K562 (cell line): ENCODE measurements around the gene PTK7. TPM values are rescaled to one million over a fixed set of nuclear protein-coding genes. Genes with fewer than 3 reads are reported as not detected.

Experiments
- ATF1 ChIP-seq, 2 experiments: fragments of 450-650 bp in 1 of 2; IDR thresholded peaks; 2 replicates each; pipeline ENCODE4 v1.6.1; 2016; ENCODE audit warnings: missing compliant biosample characterization in 1 of 2, missing genetic modification characterization in 1 of 2
- BCOR ChIP-seq: fragments of 450-650 bp; IDR thresholded peaks from 2 replicates; pipeline ENCODE4 v1.6.1; 2016
- CHD1 ChIP-seq: fragments of 200-600 bp; sonication (generic); IDR thresholded peaks from one replicate; pipeline ENCODE4 v1.6.1; 2012; ENCODE audit warnings: mild to moderate bottlenecking, moderate library complexity, low read length, inconsistent platforms
- ILK ChIP-seq: fragments of 450-650 bp; IDR thresholded peaks from 2 replicates; pipeline ENCODE4 v1.6.1; 2016; ENCODE audit warnings: missing genetic modification characterization, low read depth, mild to moderate bottlenecking, missing compliant biosample characterization, moderate library complexity, borderline replicate concordance
- L3MBTL2 ChIP-seq: fragments of 450-650 bp; IDR thresholded peaks from 2 replicates; pipeline ENCODE4 v1.6.1; 2016; ENCODE audit warnings: mild to moderate bottlenecking, moderate library complexity
- MCM7 ChIP-seq, 2 experiments: fragments of 450-650 bp; IDR thresholded peaks; 2 replicates each; pipeline ENCODE4 v1.6.1; 2016 to 2018
- NFYB ChIP-seq: IDR thresholded peaks from 2 replicates; pipeline ENCODE4 v1.6.1; 2011; ENCODE audit warnings: mild to moderate bottlenecking, moderate library complexity; ENCODE audit not compliant: insufficient read length; ENCODE audit errors: extremely low read depth
- NR2C2 ChIP-seq, 2 experiments: fragments of 200-800 bp in 1 of 2; sonication (Bioruptor generic) in 1 of 2; sonication (generic) in 1 of 2; formaldehyde crosslinking in 1 of 2; IDR thresholded peaks; 2 replicates each; pipeline versions ENCODE4 v1.6.1 to v1.8.0; 2016 to 2022; ENCODE audit warnings: mild to moderate bottlenecking in 1 of 2, missing compliant biosample characterization in 1 of 2, missing genetic modification characterization in 1 of 2, missing genetic modification reagents in 1 of 2
- RFX7 ChIP-seq: fragments of 250-450 bp; sonication (Bioruptor Pico); IDR thresholded peaks from 2 replicates; pipeline ENCODE4 v1.5.1; 2021; ENCODE audit warnings: mild to moderate bottlenecking
- SMAD2 ChIP-seq: fragments of 150-350 bp; IDR thresholded peaks from 2 replicates; pipeline ENCODE4 v1.6.1; 2014; ENCODE audit warnings: low read depth, mild to moderate bottlenecking, low read length
- SNIP1 ChIP-seq: fragments of 450-650 bp; IDR thresholded peaks from 2 replicates; pipeline ENCODE4 v1.7.1; 2017; ENCODE audit warnings: low read depth, mild to moderate bottlenecking
- SRSF3 ChIP-seq: fragments of 200-400 bp; formaldehyde crosslinking; IDR thresholded peaks from 2 replicates; pipeline ENCODE4 v1.6.1; 2016; ENCODE audit warnings: mild to moderate bottlenecking, low read length, moderate library complexity; ENCODE audit not compliant: insufficient read depth
- SRSF9 ChIP-seq: fragments of 200-400 bp; formaldehyde crosslinking; IDR thresholded peaks from 2 replicates; pipeline ENCODE4 v1.6.1; 2017; ENCODE audit warnings: low read depth, low read length, borderline replicate concordance
- XRCC3 ChIP-seq: fragments of 450-650 bp; IDR thresholded peaks from 2 replicates; pipeline ENCODE4 v1.6.1; 2017; ENCODE audit warnings: mild to moderate bottlenecking, moderate library complexity
- ZC3H4 ChIP-seq: sonication (generic); formaldehyde crosslinking; IDR thresholded peaks from 2 replicates; pipeline ENCODE4 v1.9.0; 2021; ENCODE audit warnings: missing genetic modification reagents, borderline replicate concordance
- ZFP1 ChIP-seq: fragments of 450-650 bp; formaldehyde crosslinking; IDR thresholded peaks from 2 replicates; pipeline ENCODE4 v1.4.0; 2020; ENCODE audit warnings: mild to moderate bottlenecking, mixed read lengths
- ZNF12 ChIP-seq: sonication (generic); formaldehyde crosslinking; IDR thresholded peaks from 2 replicates; pipeline ENCODE4 v1.4.0; 2020; ENCODE audit warnings: mild to moderate bottlenecking, missing genetic modification reagents
- ZNF143 ChIP-seq: sonication (generic); formaldehyde crosslinking; IDR thresholded peaks from 2 replicates; pipeline ENCODE4 v1.9.0; 2022; ENCODE audit warnings: mild to moderate bottlenecking, missing genetic modification reagents
- ZNF41 ChIP-seq: fragments of 250-450 bp; sonication (Bioruptor Pico); conservative IDR thresholded peaks from 2 replicates; pipeline ENCODE4 v1.4.0; 2020; ENCODE audit warnings: mild to moderate bottlenecking
- ZNF699 ChIP-seq: fragments of 250-450 bp; sonication (Bioruptor Pico); IDR thresholded peaks from 2 replicates; pipeline ENCODE4 v1.8.0; 2021; ENCODE audit warnings: mild to moderate bottlenecking, moderate library complexity; ENCODE audit not compliant: insufficient replicate concordance
- ZNF830 ChIP-seq: fragments of 250-450 bp; sonication (Bioruptor Pico); IDR thresholded peaks from 2 replicates; pipeline ENCODE4 v1.5.0; 2021; ENCODE audit warnings: mild to moderate bottlenecking
- polyA plus RNA-seq, 8 experiments: library from polyadenylated mRNA; depleted of rRNA in 4 of 8; stranded (reverse) in 5 of 8; unstranded in 3 of 8; fragments of >200 nt; fragmentation: Nextera tagmentation in 2 of 8; fragmentation: Illumina TruSeq in 1 of 8; extraction: Ambion mirVana in 2 of 8; extraction: Trizol in 1 of 8; gene quantifications; 2 replicates each; pipeline versions ENCODE4 v1.2.1 to v1.2.3, GENCODE V29; 2011 to 2014; ENCODE audit warnings: inconsistent platforms in 1 of 8, missing spikeins in 1 of 8
- total RNA-seq, 7 experiments: library from RNA; depleted of rRNA in 6 of 7; stranded (reverse); fragments of >200 nt in 6 of 7; fragmentation: Illumina TruSeq in 2 of 7; extraction: Trizol in 2 of 7; gene quantifications; 2 replicates each; pipeline versions ENCODE4 v1.2.1 to v1.2.3, GENCODE V29; 2011 to 2021; ENCODE audit warnings: low replicate concordance in 1 of 7
- TF ChIP-seq, protein P1 (sequence below): fragments of 450-650 bp; conservative IDR thresholded peaks from 2 replicates; pipeline ENCODE4 v1.6.1; 2016; ENCODE audit warnings: missing genetic modification characterization, low read depth, mild to moderate bottlenecking, missing compliant biosample characterization, moderate library complexity
- TF ChIP-seq, protein P2 (sequence below): fragments of 450-650 bp; formaldehyde crosslinking; IDR thresholded peaks from 2 replicates; pipeline ENCODE4 v1.4.0; 2020; ENCODE audit warnings: mild to moderate bottlenecking, mixed read lengths
- TF ChIP-seq, protein P3 (sequence below), 2 experiments: IDR thresholded peaks; 2 replicates each; pipeline ENCODE4 v1.6.1; 2012; ENCODE audit warnings: improper control_type of control experiment in 2 of 2, low read depth in 2 of 2, low read length in 2 of 2, borderline replicate concordance in 1 of 2

PTK7 gene
- total and polyA plus RNA-seq, 9 of the 15 experiments (the other 6 are each of a cell fraction or from before 2014, with no cell fraction given) = 0.20 to 6.8 (median 4.2) TPM

DNA sequence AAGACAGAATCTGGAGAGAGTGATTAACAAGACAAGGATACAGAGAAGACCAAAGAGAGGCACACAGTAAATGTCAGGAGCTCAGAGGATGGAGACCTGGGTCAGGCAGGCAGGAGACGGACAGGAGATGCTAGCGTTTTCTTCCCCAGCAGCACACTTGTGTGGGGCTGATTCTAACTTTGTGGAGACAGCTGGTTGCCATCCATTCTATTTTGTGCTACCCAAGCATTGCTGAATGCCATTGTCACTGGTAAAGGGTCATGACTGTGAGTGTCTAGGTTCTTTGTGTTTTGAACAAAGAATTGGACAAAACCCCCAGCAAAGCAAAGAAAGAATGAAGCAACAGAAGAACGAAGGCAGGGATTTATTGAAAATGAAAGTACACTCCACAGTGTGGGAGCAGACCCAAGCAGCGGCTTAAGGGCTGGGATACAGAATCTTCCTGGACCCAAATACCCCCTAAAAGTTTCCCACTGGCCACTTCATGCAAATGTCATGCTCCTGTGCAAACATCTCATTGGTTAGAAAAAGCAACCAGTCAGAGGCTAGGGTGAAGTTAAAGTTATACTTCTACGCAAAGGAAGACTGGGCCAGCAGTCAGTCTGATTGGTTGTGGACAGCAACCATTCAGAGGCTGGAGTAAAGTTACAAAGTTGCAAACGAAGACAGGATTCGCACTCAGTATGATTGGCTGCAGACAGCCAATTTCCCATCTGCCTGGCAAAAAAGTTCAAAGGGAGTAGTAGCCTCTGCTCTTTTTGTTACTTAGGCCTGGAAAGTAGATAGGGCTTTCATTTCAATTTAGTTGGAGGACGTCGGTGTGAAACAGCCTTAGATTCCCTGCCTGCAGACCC is 17.5 kb downstream of the PTK7 start (continued):
- TF ChIP-seq SRSF3 (no peak), RFX7 (CRISPR knock-in tag) (no peak), NR2C2 (CRISPR knock-in tag; IDR thresholded peaks at IDR 0.05) (no peak), NR2C2 (tag; IDR thresholded peaks at IDR 0.05) (no peak), ZNF41 (CRISPR knock-in tag) (no peak), BCOR (no peak), ZNF12 (CRISPR knock-in tag) (no peak), MCM7 (IDR thresholded peaks at IDR 0.05) (no peak), ILK (tag) (no peak), CHD1 (no peak), SMAD2 (no peak), ZNF143 (no peak), SNIP1 (no peak), ATF1 (CRISPR knock-in tag; IDR thresholded peaks at IDR 0.05) (no peak), ATF1 (tag; IDR thresholded peaks at IDR 0.05) (peak; percentile 62), NFYB (peak; percentile 69), ZNF699 (no peak), ZFP1 (CRISPR knock-in tag) (no peak), ZNF830 (CRISPR knock-in tag) (no peak), ZC3H4 (CRISPR knock-in tag) (no peak), L3MBTL2 (peak; percentile 76), XRCC3 (no peak), SRSF9 (no peak)
- TF ChIP-seq, protein P1, sequence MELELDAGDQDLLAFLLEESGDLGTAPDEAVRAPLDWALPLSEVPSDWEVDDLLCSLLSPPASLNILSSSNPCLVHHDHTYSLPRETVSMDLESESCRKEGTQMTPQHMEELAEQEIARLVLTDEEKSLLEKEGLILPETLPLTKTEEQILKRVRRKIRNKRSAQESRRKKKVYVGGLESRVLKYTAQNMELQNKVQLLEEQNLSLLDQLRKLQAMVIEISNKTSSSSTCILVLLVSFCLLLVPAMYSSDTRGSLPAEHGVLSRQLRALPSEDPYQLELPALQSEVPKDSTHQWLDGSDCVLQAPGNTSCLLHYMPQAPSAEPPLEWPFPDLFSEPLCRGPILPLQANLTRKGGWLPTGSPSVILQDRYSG (tag) = no peak
- TF ChIP-seq, protein P2, sequence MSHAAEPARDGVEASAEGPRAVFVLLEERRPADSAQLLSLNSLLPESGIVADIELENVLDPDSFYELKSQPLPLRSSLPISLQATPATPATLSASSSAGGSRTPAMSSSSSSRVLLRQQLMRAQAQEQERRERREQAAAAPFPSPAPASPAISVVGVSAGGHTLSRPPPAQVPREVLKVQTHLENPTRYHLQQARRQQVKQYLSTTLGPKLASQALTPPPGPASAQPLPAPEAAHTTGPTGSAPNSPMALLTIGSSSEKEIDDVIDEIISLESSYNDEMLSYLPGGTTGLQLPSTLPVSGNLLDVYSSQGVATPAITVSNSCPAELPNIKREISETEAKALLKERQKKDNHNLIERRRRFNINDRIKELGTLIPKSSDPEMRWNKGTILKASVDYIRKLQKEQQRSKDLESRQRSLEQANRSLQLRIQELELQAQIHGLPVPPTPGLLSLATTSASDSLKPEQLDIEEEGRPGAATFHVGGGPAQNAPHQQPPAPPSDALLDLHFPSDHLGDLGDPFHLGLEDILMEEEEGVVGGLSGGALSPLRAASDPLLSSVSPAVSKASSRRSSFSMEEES (CRISPR knock-in tag) = no peak
- TF ChIP-seq, protein P3, sequence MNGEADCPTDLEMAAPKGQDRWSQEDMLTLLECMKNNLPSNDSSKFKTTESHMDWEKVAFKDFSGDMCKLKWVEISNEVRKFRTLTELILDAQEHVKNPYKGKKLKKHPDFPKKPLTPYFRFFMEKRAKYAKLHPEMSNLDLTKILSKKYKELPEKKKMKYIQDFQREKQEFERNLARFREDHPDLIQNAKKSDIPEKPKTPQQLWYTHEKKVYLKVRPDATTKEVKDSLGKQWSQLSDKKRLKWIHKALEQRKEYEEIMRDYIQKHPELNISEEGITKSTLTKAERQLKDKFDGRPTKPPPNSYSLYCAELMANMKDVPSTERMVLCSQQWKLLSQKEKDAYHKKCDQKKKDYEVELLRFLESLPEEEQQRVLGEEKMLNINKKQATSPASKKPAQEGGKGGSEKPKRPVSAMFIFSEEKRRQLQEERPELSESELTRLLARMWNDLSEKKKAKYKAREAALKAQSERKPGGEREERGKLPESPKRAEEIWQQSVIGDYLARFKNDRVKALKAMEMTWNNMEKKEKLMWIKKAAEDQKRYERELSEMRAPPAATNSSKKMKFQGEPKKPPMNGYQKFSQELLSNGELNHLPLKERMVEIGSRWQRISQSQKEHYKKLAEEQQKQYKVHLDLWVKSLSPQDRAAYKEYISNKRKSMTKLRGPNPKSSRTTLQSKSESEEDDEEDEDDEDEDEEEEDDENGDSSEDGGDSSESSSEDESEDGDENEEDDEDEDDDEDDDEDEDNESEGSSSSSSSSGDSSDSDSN (IDR thresholded peaks at IDR 0.05; ENCODE audit: borderline replicate concordance in 1 of 2, low read depth in 2 of 2, low read length in 2 of 2) = no peak
